Measurements from ENCODE around the gene RASA3. TPM values are rescaled to one million over a fixed set of nuclear protein-coding genes. Genes with fewer than 3 reads are reported as not detected.
"Not testable (repeated sequence)": the region's sequence is repeated elsewhere in the genome, so short reads cannot be mapped to it uniquely, and the experiment has no call there.

Gene RASA3
- total RNA-seq, result 10 to 100 TPM in 5 of 9 donors, 1 to 10 TPM in 4; 7.2 to 24.2 (median 10.5) TPM
- 1 to 10 TPM; 4.8 to 9.0 TPM for polyA plus RNA-seq
- long read RNA-seq, donor 1, full-length matches to known transcripts, result 8 of 18 reads
- long read RNA-seq, donor 1, partial matches to known transcripts, result 3 of 18 reads
- long read RNA-seq, donor 1, other reads (novel, unspliced or antisense), result 7 of 18 reads
- long read RNA-seq, donor 2, full-length matches to known transcripts, result 23 of 43 reads
- long read RNA-seq, donor 2, partial matches to known transcripts, result 14 of 43 reads
- long read RNA-seq, donor 2, other reads (novel, unspliced or antisense), result 6 of 43 reads
- long read RNA-seq, donor 3, full-length matches to known transcripts, result 11 of 15 reads
- long read RNA-seq, donor 3, partial matches to known transcripts, result 2 of 15 reads
- long read RNA-seq, donor 3, other reads (novel, unspliced or antisense), result 2 of 15 reads

DNA sequence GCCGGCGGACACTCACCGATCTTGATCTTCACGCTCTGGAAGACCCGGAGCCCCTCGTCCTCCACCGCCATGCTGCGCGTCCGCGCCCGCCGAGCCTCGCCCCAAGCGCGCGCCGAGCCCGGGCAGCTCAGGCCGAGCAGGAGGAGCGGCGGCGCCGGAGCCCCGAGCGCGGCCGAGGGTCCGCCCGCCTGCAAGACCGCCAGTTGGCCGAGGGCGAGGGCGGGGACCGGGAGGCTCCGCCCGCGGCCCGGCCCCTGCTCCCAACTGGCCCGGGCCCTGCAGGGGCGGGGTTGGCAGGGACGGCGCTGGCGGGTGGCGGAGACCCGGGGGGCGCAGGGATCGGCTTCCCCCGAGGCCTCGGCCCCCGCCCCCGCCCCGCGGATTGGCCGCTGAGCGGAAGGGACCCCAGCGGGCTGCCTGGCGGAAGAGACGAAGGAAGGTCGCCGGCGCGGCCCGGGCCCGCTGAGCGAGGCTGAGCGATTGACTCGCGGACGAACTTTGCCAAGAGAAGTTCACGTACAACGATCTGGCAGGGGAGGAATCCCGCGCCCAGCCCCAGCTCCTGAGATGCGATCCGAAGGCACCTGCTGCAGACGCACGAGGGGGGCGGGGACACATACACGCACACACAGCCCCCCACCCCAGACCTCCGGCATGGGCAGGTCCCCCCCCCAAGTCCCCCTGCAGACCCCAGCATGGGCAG is at the start of gene RASA3:
TSS of gene RASA3 (minus strand) at position 205 of the 703 bp plus-strand sequence. CDS start at position 71, 134 bp downstream.
- Histone ChIP-seq H3K4me3 (peak within 1 kb of the TSS; percentile 71 to 99 (median 88)), H3K36me3 (no peaks in the 10 kb centered on the region), H3K27me3 (no peaks in the 10 kb centered on the region), H3K27ac (peak within 1 kb of the TSS; percentile 39 to 94 (median 77)), H3K4me1 (peaks cover 0 to 53% (median 39%) of the 10 kb centered on the region in 12 donors), H3K9me3 (no peaks in the 10 kb centered on the region)
- 0 to 1% (median 1%) methylated on average over 2 to 81 of the region's 81 CpGs for WGBS, 4 donors
- intact Hi-C loops (cut with DNase I), result loop anchor here in 3 of 10 donors (5.0 to 10.0 kb wide), 3 partner anchors 65 to 70 kb away; no protein-coding TSS in a partner anchor
- peak; percentile 60 to 92 (median 85) for ATAC-seq
- peak; percentile 84 to 91 (median 85) for DNase-seq
- TF ChIP-seq CTCF (IDR thresholded peaks at IDR 0.05) (no peak), POLR2A (IDR thresholded peaks at IDR 0.05) (peak in 1 of 2 donors; percentile 67)

DNA sequence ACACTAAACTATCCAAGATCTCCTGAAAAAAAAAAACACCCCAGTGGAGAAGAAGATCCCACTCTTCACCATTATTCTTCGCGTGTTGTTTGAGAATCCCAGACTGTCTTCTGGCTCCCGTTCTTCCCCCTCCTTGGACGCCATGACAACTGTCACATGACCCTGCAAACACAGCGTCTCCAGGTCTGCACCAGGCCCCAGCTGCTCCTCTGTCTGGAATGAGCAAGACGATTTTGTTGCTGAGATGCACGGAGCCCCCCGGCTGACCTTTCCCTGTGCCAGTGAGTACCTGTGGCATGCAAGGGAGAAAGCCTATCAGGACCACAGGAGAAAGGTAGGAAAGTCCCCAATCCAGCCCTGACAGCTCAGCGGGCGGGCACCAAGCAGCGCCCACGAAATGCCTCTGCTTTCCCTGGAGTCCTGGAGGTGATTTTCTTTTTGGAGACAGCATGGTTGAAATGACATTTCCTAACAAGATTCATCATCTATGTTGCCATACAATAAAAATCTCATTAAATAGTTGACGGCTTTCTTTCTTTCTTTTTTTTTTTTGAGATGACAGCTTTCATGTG is 46.8 kb upstream of the RASA3 start, which contains the start of gene CFAP97D2:
TSS of gene CFAP97D2 (plus strand) at position 171 of the 572 bp plus-strand sequence. CDS start at position 245, 74 bp downstream.
- Histone ChIP-seq H3K27me3 (peaks cover 0 to 14% (median 0%) of the 10 kb centered on the region in 9 donors), H3K4me1 (no peaks in the 10 kb centered on the region), H3K9me3 (peaks cover 0 to 6% (median 0%) of the 10 kb centered on the region in 12 donors), H3K27ac (no peak within 1 kb of the TSS), H3K36me3 (no peaks in the 10 kb centered on the region), H3K4me3 (no peak within 1 kb of the TSS)
- intact Hi-C loops (cut with DNase I), result no loop called here
- TF ChIP-seq POLR2A (IDR thresholded peaks at IDR 0.05) (no peak), CTCF (IDR thresholded peaks at IDR 0.05) (no peak)
- no peak for ATAC-seq
- 51 to 58% (median 54%) methylated on average over 13 of the region's 13 CpGs for WGBS, 4 donors
- DNase-seq, result no peak

DNA sequence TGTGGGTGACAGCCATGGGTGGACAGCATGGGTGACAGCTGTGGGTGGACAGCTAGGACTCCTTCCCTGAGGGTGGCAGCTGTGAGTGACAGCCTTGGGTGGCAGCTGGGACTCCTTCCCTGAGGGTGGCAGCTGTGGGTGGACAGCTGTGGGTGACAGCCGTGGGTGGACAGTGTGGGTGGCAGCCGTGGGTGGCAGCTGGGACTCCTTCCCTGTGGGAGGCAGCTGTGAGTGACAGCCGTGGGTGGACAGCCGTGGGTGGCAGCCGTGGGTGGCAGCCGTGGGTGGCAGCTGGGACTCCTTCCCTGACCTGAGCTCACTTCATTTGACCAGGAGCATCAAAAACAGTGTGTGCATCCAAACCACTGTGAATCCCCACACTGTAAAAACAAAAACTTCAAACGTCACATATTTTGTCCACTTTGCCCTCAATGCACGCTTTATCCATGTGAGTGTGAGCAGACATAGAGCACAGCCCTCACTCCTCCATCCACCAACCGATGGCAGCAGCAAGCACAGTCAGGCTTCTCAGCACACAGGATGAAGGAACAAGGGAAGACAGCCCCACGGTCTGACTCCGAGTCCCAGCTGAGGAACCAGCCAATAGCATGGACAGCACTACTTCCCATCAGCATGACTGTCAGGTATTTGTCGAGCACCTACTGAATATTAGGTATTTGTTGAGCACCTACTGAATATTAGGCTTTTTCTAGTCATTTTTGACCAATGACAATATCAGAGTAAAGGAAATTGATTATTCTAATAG is 45.0 kb upstream of the RASA3 start:
- Histone ChIP-seq H3K27me3 (peaks cover 0 to 14% (median 0%) of the 10 kb centered on the region in 9 donors), H3K9me3 (peaks cover 0 to 23% (median 9%) of the 10 kb centered on the region in 12 donors), H3K4me1 (no peaks in the 10 kb centered on the region), H3K4me3 (no peak overlapping the region), H3K36me3 (no peaks in the 10 kb centered on the region), H3K27ac (no peak overlapping the region)
- TF ChIP-seq POLR2A (IDR thresholded peaks at IDR 0.05) (no peak), CTCF (IDR thresholded peaks at IDR 0.05) (no peak)
- no peak for DNase-seq
- intact Hi-C loops (cut with DNase I), result no loop called here
- 64 to 70% (median 67%) methylated on average over 8 to 12 of the region's 12 CpGs for WGBS, 4 donors
- ATAC-seq, result no peak

- H3K4me3 ChIP-seq; ATAC-seq; DNase-seq; intact Hi-C loops (cut with DNase I); H3K4me1 ChIP-seq; H3K27ac ChIP-seq; H3K36me3 ChIP-seq: not testable (repeated sequence)
- peaks cover 0 to 14% (median 0%) of the 10 kb centered on the region in 9 donors for H3K27me3 ChIP-seq
- H3K9me3 ChIP-seq, result peaks cover 0 to 26% (median 12%) of the 10 kb centered on the region in 12 donors
- 90 to 95% (median 93%) methylated on average over 8 to 13 of the region's 14 CpGs for WGBS, 4 donors
Observed at GRCh38 chr13:114176359-114176902, 44.0 kb upstream of the RASA3 start.
